ENCODE results near the gene FAM221B. TPM values are rescaled to one million over a fixed set of nuclear protein-coding genes. Genes with fewer than 3 reads are reported as not detected.

The FAM221B gene
- total RNA-seq, 1 donor from 2014 or later = not detected

- Mint-ChIP-seq H3K4me3 (ENCODE audit: unreplicated experiment) (no peak overlapping the region), H3K27ac (ENCODE audit: unreplicated experiment) (no peak overlapping the region), H3K27me3 (ENCODE audit: low read depth) (no peaks in the 10 kb centered on the region), H3K4me1 (ENCODE audit: low read depth) (peaks cover 14% of the 10 kb centered on the region), H3K9me3 (ENCODE audit: low read depth) (no peaks in the 10 kb centered on the region), H3K36me3 (ENCODE audit: low read depth) (peaks cover 9% of the 10 kb centered on the region)
- TF ChIP-seq CTCF (IDR thresholded peaks at IDR 0.05) = no peak
- DNase-seq (ENCODE audit: low spot score) = peak; percentile 11
Measured at GRCh38 chr9:35842020-35842745, 13.7 kb upstream of the FAM221B start.

GRCh38 chr9:35841645-35841900, 13.0 kb upstream of the FAM221B start:
- H3K36me3 Mint-ChIP-seq (ENCODE audit: low read depth) = peaks cover 9% of the 10 kb centered on the region
- H3K4me3 Mint-ChIP-seq (ENCODE audit: unreplicated experiment) = no peak overlapping the region
- no peak for TF ChIP-seq CTCF (IDR thresholded peaks at IDR 0.05)
- H3K4me1 Mint-ChIP-seq (ENCODE audit: low read depth) = peaks cover 14% of the 10 kb centered on the region
- peak; percentile 59 for DNase-seq (ENCODE audit: low spot score)
- H3K27ac Mint-ChIP-seq (ENCODE audit: unreplicated experiment) = no peak overlapping the region
- no peaks in the 10 kb centered on the region for H3K27me3 Mint-ChIP-seq (ENCODE audit: low read depth)
- no peaks in the 10 kb centered on the region for H3K9me3 Mint-ChIP-seq (ENCODE audit: low read depth)

- peaks cover 9% of the 10 kb centered on the region for H3K36me3 Mint-ChIP-seq (ENCODE audit: low read depth)
- H3K27me3 Mint-ChIP-seq (ENCODE audit: low read depth) = no peaks in the 10 kb centered on the region
- H3K4me1 Mint-ChIP-seq (ENCODE audit: low read depth) = peaks cover 14% of the 10 kb centered on the region
- no peak overlapping the region for H3K4me3 Mint-ChIP-seq (ENCODE audit: unreplicated experiment)
- no peaks in the 10 kb centered on the region for H3K9me3 Mint-ChIP-seq (ENCODE audit: low read depth)
- H3K27ac Mint-ChIP-seq (ENCODE audit: unreplicated experiment) = no peak overlapping the region
- no peak for TF ChIP-seq CTCF (IDR thresholded peaks at IDR 0.05)
- peak; percentile 75 for DNase-seq (ENCODE audit: low spot score)
Measured at GRCh38 chr9:35840881-35841644, 12.5 kb upstream of the FAM221B start.

GRCh38 chr9:35839926-35840325, 11.4 kb upstream of the FAM221B start:
- H3K4me3 Mint-ChIP-seq (ENCODE audit: unreplicated experiment) = no peak overlapping the region

GRCh38 chr9:35836595-35836994, 8.1 kb upstream of the FAM221B start:
- no peak overlapping the region for H3K27ac Mint-ChIP-seq (ENCODE audit: unreplicated experiment)
- H3K27me3 Mint-ChIP-seq (ENCODE audit: low read depth) = no peaks in the 10 kb centered on the region
- H3K9me3 Mint-ChIP-seq (ENCODE audit: low read depth) = no peaks in the 10 kb centered on the region
- peaks cover 12% of the 10 kb centered on the region for H3K4me1 Mint-ChIP-seq (ENCODE audit: low read depth)
- TF ChIP-seq CTCF (IDR thresholded peaks at IDR 0.05) = no peak
- DNase-seq (ENCODE audit: low spot score) = peak; percentile 26
- peaks cover 9% of the 10 kb centered on the region for H3K36me3 Mint-ChIP-seq (ENCODE audit: low read depth)
- H3K4me3 Mint-ChIP-seq (ENCODE audit: unreplicated experiment) = no peak overlapping the region

More at GRCh38 chr9:35839926-35840325, 11.4 kb upstream of the FAM221B start:
- Mint-ChIP-seq H3K27ac (ENCODE audit: unreplicated experiment) (no peak overlapping the region), H3K27me3 (ENCODE audit: low read depth) (no peaks in the 10 kb centered on the region), H3K36me3 (ENCODE audit: low read depth) (peaks cover 9% of the 10 kb centered on the region), H3K9me3 (ENCODE audit: low read depth) (no peaks in the 10 kb centered on the region), H3K4me1 (ENCODE audit: low read depth) (peaks cover 7% of the 10 kb centered on the region)
- DNase-seq (ENCODE audit: low spot score) = peak; percentile 18
- no peak for TF ChIP-seq CTCF (IDR thresholded peaks at IDR 0.05)
